ENCODE results near the gene NPTN.

The NPTN gene

GRCh38 chr15:73522011-73522410 is 111.2 kb downstream of the NPTN start:
- no peak for TF ChIP-seq CTCF (IDR thresholded peaks at IDR 0.05; ENCODE audit: control extremely low read depth, extremely low read depth, low read depth, missing control alignments)
- DNase-seq (ENCODE audit: extremely low spot score) = no peak
- POLR2A ChIA-PET = no interaction called here
- CTCF ChIA-PET = no interaction called here

GRCh38 chr15:73518876-73519733 is 114.1 kb downstream of the NPTN start:
- ChIA-PET CTCF (interaction anchor here (0.8 kb wide), 1 partner anchor 788 kb away, joined by 3 read pairs; no protein-coding TSS in a partner anchor), POLR2A (no interaction called here)
- no peak for TF ChIP-seq CTCF (IDR thresholded peaks at IDR 0.05; ENCODE audit: control extremely low read depth, extremely low read depth, low read depth, missing control alignments)
- no peak for DNase-seq (ENCODE audit: extremely low spot score)

GRCh38 chr15:73518180-73518862 is 114.9 kb downstream of the NPTN start:
- no peak for TF ChIP-seq CTCF (IDR thresholded peaks at IDR 0.05; ENCODE audit: control extremely low read depth, extremely low read depth, low read depth, missing control alignments)
- no peak for DNase-seq (ENCODE audit: extremely low spot score)
- ChIA-PET POLR2A (no interaction called here), CTCF (interaction anchor here (0.7 to 1.6 kb wide), 3 partner anchors 9 to 787 kb away, joined by 3 to 4 read pairs (median 3); no protein-coding TSS in a partner anchor)

GRCh38 chr15:73517566-73517965 is 115.6 kb downstream of the NPTN start:
- CTCF ChIA-PET = interaction anchor here (0.7 to 1.6 kb wide), 2 partner anchors 9 to 13 kb away, joined by 3 to 4 read pairs; no protein-coding TSS in a partner anchor

GRCh38 chr15:73515527-73515926 is 117.7 kb downstream of the NPTN start:
- ChIA-PET CTCF (no interaction called here), POLR2A (no interaction called here)
- no peak for TF ChIP-seq CTCF (IDR thresholded peaks at IDR 0.05; ENCODE audit: control extremely low read depth, extremely low read depth, low read depth, missing control alignments)
- DNase-seq (ENCODE audit: extremely low spot score) = no peak

More at GRCh38 chr15:73517566-73517965, 115.6 kb downstream of the NPTN start:
- no peak for TF ChIP-seq CTCF (IDR thresholded peaks at IDR 0.05; ENCODE audit: control extremely low read depth, extremely low read depth, low read depth, missing control alignments)
- DNase-seq (ENCODE audit: extremely low spot score) = no peak
- POLR2A ChIA-PET = no interaction called here
